ENCODE measurements around the gene SLIT3. TPM values are rescaled to one million over a fixed set of nuclear protein-coding genes. Genes with fewer than 3 reads are reported as not detected.
"Not testable (repeated sequence)": the region's sequence is repeated elsewhere in the genome, so short reads cannot be mapped to it uniquely, and the experiment has no call there.

SLIT3 gene
- polyA plus RNA-seq, 3 donors: 48.8 to 51.1 (median 50.1) TPM

DNA sequence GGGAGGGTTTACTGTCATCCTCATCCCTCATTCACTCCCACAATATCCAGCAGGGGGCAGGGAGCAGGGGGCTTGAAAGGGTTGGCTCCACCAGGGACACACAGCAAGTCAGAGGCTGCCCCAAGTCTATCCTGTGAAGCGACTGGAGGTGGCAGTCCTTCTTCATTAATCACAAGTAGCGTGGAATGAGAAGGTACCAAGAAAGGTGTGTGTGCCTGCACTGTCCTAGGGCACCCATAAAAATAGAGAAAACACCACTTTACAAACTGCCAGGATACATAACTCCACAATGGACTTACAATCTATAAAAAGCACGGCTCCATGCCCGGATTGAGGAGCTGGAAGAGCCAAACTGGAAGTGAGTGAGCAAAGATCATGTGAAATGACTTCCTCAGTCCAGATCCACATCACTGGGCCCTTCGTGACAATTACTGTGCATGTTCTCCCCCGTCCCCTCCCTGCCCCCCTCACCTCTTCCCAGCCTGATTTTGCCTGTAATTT is 183.9 kb downstream of the SLIT3 start:
- DNase-seq (ENCODE audit: low read depth in 3 of 3, low spot score in 2 of 3): no peak

DNA sequence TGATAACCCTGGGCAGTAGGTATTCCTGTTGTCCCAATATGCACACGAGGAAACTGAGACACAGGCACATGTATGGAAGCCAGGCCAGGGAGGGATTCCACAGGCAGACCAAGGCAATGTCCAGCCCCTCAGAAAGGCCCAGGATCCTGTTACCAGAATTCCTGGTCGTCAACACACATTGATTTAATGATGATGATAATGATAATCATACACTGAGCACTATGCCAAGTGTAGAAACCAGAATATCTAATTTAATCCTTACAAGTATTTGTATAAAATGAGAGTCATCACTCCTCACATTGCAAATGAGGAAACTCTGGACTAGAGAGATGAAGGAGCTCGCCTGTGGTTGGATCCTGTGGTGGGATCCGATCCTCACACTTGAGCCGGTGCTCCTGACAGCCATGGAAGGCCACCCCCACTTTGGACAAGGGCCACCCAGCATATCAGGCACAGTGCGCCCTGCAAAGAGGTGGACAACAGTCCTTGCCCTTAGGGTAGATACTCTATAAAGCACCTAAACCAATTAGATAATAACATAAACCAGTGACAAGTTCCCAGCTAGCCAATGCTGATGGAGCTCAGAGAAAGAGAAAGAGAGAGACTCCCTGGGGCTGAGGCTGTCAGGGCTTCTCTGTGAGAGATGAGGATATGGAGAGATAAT is 185.3 kb downstream of the SLIT3 start:
- no peak for DNase-seq (ENCODE audit: low read depth in 3 of 3, low spot score in 2 of 3)

DNA sequence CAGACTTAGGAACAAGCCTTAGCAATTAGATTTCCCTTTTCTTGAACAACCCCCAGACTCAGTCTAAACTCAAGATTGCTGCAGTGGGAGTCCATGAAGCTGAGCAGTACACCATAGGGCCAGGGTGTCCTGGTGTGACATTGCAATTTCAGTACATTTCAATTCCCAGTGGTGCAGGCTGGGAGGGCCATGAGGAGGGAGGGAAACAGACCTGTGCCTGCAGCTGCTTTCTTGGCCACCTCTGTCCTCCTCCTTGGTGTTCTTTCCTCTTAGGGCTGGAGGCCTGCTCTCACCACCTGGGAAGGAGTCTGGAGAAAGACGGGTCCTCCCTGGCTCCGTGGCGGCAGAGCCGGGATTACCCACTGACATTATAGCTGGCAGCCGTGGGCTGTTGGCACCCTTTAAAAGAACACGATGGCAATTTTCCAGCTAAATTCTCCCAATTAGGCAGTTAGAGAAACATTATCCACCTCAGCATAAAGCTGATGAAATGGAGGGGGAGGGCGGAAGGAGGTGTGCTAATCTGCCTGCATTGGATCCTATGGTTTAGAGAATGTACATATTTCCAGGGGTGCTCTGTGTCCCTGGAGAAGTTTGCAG is 186.4 kb downstream of the SLIT3 start:
- DNase-seq (ENCODE audit: low read depth in 3 of 3, low spot score in 2 of 3): no peak

DNA sequence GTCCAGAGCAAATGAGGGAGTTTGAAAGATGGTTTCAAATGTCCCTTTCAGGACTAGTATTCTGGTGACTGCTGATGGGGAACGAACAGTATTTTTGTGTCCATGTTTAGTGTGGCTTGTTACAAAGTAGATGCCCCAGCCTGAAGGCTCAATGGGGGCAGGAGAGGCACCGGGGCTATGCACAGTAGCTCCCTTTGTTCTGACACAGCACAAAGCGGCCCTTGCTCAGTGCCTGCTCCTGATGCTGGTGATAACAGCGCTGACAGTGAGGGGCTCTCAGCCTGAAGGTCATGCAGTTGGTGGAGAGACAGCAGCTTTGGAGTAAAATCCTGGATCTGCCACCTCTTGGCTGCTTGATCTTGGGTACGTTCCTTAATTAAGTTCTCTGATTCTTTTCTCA is 188.9 kb downstream of the SLIT3 start:
- no peak for DNase-seq (ENCODE audit: low read depth in 3 of 3, low spot score in 2 of 3)

DNA sequence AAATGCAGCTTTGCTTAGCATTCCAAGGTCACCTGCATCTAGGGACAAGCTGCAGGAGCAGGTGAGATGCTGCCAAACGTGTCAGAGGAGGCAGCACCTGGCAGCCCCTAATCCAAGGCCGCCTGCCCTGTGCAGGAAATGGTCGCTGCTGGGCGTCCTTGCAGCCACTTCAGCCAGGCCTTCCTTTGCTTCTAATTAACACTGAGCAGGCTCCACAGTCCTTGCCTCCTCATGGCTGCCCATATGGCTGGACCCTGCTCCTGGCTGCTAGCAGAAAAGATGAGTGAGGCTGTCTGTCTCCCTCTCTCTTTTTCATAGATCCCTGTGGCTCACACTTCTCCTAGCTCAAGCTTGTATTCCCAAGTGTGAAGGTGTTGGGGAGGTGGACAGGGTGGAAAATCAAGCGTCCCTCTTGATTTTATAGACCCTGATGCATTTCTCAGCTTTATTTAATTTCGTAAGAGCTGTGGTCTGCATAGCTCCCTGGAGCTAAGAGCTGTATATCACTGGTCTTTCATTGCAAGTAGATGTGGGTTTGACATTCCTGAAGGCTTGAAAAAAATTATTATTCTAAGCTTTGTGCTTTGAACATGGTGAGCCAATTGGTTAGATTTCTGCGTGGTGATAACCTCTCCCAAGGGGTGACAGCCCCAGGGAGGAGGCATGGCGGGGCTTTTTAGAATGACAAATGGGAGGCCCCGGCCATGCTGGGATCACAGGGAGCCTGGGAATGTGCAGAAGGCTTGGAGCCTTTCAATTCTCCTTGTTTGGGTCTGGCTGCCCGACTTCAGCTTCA is 193.8 kb downstream of the SLIT3 start:
- DNase-seq (ENCODE audit: low read depth in 3 of 3, low spot score in 2 of 3): no peak

DNA sequence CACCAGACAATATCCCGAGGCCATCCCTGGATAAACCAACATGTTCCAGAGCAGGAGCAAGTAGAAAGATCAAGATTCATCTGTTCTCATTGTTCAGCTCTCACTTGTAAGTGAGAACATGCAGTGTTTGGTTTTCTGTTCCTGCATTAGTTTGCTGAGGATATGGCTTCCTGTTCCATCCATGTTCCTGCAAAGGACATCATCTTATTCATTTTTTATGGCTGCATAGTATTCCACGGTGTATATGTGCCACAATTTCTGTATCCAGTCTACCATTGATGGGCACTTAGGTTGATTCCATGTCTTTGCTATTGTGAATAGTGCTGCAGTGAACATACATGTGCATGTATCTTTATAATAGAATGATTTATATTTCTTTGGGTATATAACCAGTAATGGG is 195.4 kb downstream of the SLIT3 start:
- not testable (repeated sequence) for DNase-seq (ENCODE audit: low read depth in 3 of 3, low spot score in 2 of 3)

DNA sequence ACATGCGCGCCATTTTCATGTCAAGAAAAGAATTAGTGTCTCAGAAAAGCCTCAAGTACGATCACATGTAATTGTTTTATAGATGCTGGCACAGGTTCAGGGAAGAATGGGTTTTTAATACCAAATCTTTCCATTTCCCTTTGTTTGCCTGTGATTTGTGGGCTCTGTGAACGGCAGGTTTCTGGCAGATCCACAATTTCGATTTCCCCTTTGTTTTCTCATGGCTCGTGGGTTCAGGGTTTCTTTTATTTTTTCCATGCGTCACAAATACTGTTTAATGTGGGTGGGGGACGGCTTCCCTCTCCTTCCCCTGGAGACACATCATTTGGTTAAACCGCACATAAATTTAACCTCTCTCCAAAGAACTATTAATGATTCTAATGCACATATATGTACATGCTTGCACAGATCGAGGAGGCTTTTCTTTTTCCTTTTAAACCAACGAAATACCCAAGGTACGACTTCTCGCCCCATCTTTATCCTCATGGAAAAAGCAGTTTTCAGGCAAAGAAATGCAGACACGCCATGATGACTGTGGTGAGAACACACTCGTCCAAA is 195.9 kb downstream of the SLIT3 start:
- DNase-seq (ENCODE audit: low read depth in 3 of 3, low spot score in 2 of 3): no peak

DNA sequence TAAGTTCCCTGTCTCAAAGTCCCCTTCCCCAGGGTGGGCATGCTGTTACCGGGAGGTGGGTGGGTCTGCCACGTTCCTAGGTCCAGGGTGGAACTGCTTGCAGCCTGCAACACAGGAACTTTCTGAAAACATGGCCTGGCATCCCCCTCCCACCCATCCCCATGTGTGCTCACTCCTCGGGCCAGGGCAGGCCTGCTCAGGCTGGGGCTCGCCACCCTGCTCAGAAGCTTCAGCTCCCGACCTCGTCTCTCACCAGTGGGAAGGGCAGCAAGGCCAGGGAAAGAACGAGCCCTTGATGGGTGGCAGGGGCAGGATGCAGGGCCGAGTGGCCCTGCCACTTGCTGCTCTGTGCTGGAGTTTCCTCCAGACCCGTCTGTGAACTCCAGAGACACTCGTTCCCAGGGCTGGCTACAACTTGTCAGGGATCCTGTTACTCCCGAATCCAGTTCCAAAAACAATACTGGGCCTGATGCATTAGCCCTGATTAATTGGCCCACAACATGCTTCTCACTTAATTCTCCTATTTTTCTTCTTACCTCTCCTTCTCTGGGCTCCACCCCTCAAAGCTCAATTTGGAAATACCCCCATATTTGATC is 197.3 kb downstream of the SLIT3 start:
- DNase-seq (ENCODE audit: low read depth in 3 of 3, low spot score in 2 of 3): no peak

DNA sequence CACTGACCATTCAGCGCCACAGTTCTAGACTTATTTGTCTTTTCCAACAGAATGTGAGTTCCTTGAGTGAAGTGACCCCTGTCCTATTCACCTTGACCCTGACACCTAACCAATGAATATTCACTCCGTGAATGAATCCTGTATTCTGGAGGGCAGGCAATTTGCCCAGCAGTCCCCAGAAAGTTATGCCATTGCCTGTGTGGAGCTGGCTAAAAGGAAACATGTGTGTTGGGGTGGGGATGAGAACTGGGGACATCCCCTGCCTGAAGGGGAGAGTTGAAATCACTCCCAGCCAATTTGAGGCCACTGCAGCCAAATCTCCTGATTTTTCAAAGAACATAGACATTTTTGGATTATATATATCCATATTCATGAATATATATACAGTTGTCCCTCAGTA is 199.0 kb downstream of the SLIT3 start:
- DNase-seq (ENCODE audit: low read depth in 3 of 3, low spot score in 2 of 3): no peak

DNA sequence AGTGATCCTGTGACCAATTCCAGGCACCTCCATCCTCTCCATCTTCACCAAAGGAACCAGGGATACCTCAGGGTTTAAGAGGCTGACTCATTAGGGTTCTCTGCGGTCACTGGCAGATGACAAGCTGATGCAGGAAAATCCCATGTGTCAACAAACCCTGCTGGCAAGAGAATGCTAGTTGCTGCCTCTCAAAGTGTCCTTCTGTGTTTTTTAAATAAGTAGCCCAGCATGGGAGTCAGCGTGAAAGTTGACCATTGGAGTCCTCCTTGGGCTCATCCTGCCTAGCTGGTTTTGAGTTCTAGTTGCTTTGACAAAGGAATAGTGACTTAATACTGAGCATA is 200.2 kb downstream of the SLIT3 start:
- DNase-seq (ENCODE audit: low read depth in 3 of 3, low spot score in 2 of 3): no peak

DNA sequence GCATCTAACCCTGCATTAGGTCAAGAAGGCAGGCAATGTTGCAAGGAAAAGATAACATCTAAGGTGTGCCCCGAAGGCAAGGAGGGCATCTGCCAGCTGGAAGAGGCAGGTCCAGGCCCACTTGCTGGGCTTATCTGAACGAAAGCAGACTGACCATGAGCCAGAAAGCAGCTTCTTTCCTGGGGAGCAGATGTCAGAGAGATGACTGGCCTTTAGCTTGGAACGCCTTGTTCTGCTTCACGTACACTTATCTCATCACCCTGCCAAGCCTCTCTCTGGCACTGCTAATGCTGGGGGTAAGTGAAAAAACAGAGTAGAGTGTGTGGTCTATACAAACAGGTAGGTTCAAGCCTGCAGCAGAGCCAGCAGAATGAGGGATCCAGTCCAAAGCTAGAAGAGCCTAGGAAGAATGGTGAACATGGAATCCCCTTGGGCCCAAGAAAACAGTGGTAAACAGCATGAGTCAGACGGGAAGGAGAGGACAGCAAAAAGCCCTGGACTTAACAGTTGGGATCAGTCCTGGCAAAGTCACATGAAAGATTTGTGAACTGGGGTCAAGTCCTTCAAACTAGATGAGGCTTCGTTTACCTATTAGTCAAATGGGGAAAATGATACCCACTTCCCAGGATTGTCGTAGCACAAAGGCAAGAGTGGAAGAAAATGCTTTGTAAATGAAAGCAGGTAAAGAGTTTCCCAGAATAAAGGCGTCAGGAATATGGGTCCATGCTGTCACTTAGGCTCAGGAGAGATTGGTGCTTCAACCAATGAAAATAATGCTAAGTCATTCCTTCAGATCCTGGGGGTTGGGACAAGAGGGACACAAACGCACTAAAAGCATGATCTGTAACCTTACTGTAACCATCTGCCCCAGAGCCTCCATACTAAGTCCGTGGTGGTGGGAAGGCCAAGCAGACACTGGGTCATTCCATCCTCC is 200.9 kb downstream of the SLIT3 start:
- DNase-seq (ENCODE audit: low read depth in 3 of 3, low spot score in 2 of 3): no peak

DNA sequence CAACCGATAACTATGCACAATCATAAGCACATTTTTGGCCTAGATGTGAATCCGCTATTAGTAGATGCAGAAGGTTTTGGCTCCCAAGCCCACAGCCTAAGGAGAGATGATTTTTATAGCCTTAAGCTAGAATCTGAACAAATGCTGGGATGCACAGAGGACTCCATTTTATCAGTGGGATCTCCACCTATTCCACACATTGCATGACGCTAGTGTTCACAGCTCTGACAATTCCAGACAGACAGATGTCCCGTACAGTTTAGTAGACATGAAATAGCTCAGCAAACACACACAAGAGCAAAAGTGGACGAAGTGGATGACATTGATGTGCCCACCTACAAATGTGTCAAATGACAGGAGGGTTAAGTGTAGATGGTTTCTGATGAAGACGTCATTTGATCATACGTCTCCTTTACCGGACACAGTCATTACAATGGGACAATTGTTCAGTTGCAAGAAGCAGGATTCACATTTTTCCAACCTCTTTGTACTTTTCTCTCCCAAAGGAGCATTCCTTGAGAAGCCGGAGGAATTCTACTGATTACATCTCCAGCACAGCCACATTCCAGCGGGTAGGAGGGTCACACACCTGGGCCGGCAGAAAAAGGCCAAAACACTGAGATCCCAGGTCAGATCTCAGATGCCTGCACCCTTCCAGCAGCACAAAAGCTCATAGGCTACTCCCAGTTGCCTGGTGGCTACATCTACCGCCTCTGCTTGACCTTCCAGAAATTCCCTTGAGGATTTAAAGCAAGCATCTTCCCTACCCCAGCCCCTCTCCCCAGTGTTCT is 202.4 kb downstream of the SLIT3 start:
- no peak for DNase-seq (ENCODE audit: low read depth in 3 of 3, low spot score in 2 of 3)

DNA sequence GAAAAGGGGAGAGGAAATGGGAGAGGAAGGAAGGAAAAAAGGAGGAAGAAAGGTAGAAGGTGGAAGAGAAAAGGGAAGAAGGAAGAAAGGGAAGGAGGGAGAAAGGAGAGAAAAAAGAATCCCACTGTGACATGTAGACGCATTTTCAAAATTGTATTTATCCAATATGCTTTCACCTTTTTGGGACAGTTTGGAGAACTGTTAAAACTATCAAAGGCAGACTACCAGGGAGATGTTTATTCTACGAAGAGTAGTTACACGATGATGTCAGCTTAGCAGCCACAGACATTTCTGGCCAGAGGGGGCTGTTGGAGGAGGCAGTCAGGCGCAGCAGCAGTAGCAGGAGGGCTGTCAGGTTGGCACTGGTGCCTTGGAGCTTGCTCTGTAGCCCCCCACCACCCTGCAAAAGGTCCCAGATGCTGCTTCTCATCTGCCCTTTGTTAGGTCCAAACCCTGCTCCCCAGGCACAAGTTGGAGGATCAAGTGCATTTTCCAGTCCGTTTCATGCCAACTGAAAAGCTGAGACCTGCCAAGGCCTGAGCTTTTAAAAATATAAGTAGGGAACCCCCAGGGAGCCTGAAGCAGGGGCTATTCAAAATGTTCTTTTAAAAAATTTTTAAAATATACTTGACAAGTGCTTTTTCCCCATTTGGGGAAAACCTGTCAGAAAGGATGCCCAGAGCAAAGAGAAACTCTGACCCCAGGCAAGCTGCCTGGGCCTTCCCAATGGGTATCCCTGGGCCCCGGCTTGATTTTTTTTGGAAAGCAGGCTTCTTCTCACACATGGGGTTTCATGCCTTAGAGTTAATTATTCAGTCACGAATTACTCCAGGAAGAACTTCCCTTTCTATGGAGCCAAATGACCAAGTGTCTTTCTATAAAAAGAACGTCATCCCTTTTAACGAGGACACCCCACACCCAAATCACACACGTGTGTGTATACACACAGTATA is 203.3 kb downstream of the SLIT3 start:
- no peak for DNase-seq (ENCODE audit: low read depth in 3 of 3, low spot score in 2 of 3)

DNA sequence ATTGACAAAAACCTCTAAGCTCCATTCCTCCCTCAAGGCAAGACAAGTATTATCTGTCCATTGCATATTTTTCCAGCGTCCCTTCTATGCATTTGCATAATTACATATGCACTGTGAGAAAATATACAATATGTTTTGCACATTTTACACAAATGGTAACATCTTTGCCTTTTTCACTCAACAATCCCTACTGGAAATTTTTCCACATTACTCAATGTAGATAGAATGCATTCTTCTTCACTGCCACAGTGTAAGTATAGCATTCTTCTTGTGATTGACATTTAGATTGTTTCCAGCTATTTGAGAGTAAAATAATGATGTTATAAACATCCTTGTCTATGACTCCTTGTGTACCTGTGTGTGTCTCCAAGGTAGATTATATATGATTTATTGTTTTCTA is 205.0 kb downstream of the SLIT3 start:
- no peak for DNase-seq (ENCODE audit: low read depth in 3 of 3, low spot score in 2 of 3)

DNA sequence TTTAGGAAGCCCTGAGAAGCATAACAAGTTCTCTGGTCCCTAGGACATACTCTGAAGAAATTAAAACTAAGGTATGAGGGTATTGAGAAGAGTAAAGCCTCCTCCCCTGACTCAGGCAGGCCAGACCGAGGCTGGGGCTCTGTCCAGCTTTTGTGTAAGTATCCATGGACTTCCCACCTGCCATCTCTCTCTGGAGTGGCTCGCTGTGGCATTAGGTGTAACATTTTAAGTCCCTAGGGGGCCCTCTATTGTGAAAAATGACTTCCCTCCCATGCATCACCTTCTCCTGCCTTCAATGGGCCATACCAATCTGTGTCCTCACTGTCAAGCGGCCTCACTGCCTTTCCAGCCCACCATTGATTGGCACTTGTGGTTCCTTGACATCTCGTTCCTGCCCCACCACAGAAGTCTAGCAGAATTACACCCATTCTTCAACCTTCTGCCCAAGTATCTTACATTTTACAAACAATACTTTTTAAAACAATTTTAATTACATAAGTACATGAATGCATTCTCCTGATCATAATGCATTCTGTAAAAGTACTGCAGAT is 205.5 kb downstream of the SLIT3 start:
- no peak for DNase-seq (ENCODE audit: low read depth in 3 of 3, low spot score in 2 of 3)

DNA sequence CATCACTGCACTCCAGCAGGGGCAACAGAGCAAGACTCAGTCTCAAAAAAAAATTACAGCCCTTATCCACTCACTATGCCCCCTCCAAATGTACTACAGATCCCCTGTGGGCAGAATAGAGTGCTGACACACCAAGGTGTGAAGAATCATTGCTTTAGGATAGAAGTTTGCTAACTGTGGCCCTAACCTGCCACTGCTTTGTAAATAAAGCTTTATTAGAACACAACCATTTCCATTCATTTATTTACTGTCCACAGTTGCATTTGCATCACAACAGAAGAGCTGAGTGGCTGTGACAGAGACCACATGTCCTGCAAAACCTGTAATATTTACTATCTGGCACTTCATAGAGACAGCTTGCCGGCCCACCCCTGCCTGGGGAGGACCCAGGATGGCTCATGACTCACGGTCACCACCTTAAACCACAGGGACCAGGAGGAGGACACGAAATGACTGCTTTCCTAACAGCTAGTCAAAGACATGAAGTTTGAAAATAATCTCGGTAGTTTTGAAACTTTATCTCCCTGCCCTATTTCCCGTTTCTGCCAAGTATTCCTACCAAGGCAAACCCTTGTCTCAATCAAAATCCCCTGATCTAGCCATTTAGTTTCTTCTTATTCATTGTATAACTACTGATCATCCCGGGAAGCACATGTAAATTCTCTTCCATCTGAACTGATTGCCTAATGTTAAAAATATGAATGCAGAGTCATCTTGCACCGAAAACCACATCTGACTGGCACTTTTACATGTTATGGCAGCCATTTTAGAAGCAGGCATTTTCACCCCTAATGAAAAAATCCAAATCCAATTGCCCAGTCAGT is 206.1 kb downstream of the SLIT3 start:
- no peak for DNase-seq (ENCODE audit: low read depth in 3 of 3, low spot score in 2 of 3)

DNA sequence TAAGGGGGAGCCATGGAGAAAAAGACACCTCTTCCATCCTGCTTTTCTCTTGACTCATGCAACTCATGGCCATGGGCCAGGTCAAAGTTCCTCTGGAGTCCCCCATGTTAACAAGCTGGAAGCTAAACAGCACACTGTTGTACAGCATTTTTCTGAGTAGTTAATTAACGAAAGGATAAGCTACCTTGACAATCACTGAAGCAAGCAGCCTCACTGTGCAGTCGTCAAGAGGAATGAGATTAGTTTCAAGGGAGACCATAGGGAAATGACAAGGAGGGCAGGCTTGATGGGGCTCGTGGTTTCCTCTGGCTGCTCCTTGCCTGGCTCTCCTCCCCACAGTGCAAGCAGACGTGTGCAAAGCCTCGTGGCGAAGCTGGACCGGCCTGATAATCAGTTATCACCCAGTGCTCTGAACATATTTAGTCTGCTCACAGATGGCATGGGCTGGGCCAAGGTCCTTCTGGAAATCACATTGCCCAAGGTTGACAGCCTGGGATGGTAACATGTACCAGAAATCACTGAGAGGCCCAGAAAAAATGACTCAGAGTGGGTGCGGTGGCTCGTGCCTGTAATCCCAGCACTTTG is 209.5 kb downstream of the SLIT3 start:
- no peak for DNase-seq (ENCODE audit: low read depth in 3 of 3, low spot score in 2 of 3)
